HG03025 (cell line): Measurements from ENCODE around the gene NAA40.
A peak's percentile ranks its signal among the peaks of the same experiment; 100 is the strongest.

Source experiments
- ATAC-seq: cut with Tn5 transposase; IDR thresholded peaks from one replicate; pipeline ENCODE4 v1.9.1; 2021; ENCODE audit warnings: mild to moderate bottlenecking, moderate library complexity; ENCODE audit not compliant: unreplicated experiment, low FRiP score

NAA40 gene

GRCh38 chr11:63938479-63939396 lies at the start of gene NAA40:
NAA40 (plus strand) TSS chr11:63939002; CDS start chr11:63939097, 95 bp downstream.
- ATAC-seq = peak; percentile 85

GRCh38 chr11:63889344-63889743 lies 49.5 kb upstream of the NAA40 start:
- no peak for ATAC-seq

DNA sequence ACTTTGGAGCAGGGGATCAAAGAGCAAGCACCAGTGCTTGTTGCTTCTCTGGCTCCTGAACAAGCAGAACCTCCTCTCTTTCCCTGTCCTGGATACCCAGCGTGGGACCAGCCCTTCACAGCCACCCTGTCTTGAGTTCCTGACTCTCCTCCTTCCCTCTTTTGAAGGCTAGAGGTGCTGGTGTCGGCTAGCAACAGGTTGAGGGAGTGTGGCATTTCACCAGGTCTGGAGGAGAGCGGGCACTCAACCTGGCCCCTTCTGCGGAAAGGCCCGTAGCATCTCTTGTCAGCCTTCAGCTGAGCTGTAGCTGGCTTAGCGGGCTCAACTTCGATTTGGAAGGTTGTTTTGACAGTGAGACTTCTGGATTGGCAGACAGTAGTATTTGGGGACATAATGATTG lies 48.4 kb upstream of the NAA40 start:
- no peak for ATAC-seq

GRCh38 chr11:63892228-63892627 lies 46.6 kb upstream of the NAA40 start:
- no peak for ATAC-seq

DNA sequence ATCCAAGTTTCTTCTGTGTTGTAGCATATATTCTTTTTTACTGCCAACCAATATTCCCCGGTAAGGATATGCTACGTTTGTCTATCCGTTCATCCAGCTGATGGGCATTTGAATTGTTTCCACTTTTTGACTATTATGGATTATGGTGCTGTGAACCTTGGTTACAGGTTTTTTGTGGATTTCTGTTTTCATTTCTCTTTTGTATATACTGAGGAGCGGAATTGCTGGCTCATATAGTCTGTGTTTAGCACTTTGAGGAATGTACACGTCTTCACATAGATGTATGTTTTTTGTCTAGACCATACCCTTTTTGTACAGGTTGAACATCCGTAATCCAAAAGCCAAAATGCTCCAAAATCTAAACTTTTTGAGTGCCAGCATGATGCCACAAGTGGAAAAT lies 45.4 kb upstream of the NAA40 start:
- ATAC-seq = no peak

DNA sequence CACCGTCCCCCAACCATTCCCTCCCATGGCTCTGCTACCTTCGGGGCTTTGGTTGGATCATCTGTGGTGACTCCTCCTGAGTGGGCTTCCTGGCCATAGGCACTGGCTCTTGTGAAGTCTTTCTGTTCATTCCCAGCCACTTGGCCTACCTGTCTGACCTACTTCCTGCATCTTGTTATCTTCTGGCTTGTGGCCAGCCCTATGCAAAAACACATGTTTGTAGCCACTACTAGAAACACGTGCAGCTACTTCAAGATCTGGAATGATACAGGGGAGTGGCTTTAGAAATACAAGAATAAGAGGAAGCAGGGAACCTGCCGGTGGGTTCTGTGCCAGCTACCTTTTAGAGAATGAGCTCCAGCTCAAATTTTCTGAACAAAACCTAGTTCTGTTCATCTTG lies 42.7 kb upstream of the NAA40 start:
- ATAC-seq = no peak

- no peak for ATAC-seq
These were observed 41.2 kb upstream of the NAA40 start for GRCh38 chr11:63897459-63898146.

GRCh38 chr11:63901660-63902059 lies 37.1 kb upstream of the NAA40 start:
- ATAC-seq = no peak

GRCh38 chr11:63903884-63904283 lies 34.9 kb upstream of the NAA40 start:
- no peak for ATAC-seq

DNA sequence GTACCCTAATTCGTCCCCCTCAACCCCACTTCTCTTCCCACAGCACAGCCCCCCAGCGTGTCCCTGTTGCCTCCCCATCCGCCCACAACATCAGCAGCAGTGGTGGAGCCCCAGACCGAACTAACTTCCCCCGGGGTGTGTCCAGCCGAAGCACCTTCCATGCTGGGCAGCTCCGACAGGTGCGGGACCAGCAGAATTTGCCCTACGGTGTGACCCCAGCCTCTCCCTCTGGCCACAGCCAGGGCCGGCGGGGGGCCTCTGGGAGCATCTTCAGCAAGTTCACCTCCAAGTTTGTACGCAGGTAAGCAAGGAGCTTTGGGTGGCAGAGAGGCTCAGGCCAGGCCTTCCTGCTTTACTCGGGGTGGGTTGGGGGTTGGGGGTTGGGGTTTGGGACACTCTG lies 34.1 kb upstream of the NAA40 start:
- ATAC-seq = no peak

DNA sequence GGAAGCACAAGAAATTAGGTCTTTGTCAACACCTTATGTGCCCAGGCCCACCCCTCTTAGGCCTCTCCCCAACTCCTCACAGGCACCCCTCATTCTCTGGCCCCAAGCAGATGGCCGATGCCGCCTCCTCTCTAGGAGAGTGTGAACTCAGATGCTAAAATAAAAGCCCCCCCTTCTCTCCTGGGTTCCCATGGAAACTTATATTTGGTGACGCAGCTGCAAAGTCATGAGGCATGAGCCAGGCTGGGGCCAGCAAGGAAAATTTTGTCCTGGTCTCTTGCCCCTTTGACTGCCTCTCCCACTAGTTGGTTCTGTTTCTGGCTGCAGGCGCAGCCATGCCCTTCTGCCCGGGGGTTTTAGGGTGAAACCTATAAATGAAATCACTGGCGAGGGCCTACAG lies 33.6 kb upstream of the NAA40 start:
- no peak for ATAC-seq

- no peak for ATAC-seq
These were observed 32.7 kb upstream of the NAA40 start for GRCh38 chr11:63906087-63906486.

- no peak for ATAC-seq
These were observed 32.2 kb upstream of the NAA40 start for GRCh38 chr11:63906585-63906984.

DNA sequence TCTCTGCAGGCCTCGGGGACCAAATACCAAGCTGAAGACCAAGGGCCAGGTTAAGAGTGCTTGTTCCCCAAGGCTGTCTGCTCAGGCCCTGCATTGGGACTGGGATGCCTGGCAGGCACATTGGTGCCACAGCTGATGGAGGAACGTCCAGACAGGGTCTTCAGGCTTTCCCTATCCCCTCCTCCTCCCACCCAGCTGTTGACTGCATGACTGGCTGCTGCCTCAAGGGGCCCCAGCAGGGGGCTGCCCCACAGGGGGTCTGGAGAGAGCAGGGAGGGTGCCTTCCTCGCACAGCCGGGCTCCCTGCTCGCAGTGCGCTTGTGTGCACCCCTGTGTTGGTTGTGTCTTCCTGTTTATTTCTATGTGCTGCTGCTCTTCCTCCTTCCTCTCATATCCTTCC lies 31.7 kb upstream of the NAA40 start:
- ATAC-seq = no peak

DNA sequence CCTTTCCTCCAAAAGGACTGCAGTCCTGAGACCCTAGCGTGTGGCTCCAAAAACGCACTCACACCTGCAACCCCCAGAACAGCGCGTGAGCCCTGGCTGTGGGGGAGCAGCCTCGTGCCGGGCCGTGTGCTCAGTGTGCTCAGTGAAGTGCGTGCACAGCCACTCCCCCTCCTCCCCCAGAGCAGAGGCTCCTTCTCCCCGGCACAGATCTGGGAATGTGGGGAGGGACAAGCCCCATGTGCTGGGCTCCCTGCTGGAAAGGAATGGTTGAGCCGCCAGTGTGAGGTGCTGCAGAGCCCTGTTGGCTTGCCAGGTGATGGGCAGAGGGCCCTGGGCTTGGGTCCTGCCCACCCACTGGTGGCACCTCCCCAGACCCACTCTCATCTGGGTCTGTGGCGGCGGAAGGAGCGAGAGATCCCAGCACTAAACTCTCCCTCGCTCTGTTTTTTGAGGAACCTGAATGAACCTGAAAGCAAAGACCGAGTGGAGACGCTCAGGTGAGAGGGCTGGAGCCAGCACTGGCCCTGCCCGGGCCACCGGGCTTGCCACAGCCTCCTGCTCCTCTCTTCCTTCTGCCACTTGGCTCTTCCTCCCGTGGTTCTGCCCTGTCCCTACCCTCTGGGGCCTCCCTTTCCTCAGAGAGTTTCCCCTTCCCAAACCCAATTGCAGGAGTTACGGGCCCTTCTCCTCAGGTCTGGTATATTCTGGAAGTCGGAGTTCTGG lies 30.8 kb upstream of the NAA40 start:
- ATAC-seq = no peak

- no peak for ATAC-seq
These were observed 30.0 kb upstream of the NAA40 start for GRCh38 chr11:63908631-63909401.

- no peak for ATAC-seq
These were observed 29.0 kb upstream of the NAA40 start for GRCh38 chr11:63909591-63910506.

GRCh38 chr11:63910675-63911074 lies 28.1 kb upstream of the NAA40 start:
- no peak for ATAC-seq

- no peak for ATAC-seq
These were observed 27.4 kb upstream of the NAA40 start for GRCh38 chr11:63911440-63911839.
